Stimulated activated CD8-positive, alpha-beta memory T cell treated with anti-CD3 and anti-CD28 coated beads, Interleukin-4, amount 100 ng/mL, for 1 hour (primary cell): ENCODE data around the gene TAF8.

Experiments used
- DNase-seq, 2 donors: peaks; one replicate each; pipeline ENCODE4 v3.0.0-alpha.2; 2020; ENCODE audit warnings: low read depth in 2 of 2, low spot score in 1 of 2

The TAF8 gene

GRCh38 chr6:42095094-42095493, 44.8 kb downstream of the TAF8 start:
- no peak for DNase-seq

- no peak for DNase-seq
Measured at GRCh38 chr6:42095776-42096541, 45.6 kb downstream of the TAF8 start.

GRCh38 chr6:42099340-42100028, 49.2 kb downstream of the TAF8 start:
- no peak for DNase-seq

- no peak for DNase-seq
Measured at GRCh38 chr6:42100029-42100901, 49.9 kb downstream of the TAF8 start.

GRCh38 chr6:42101186-42101657, 50.9 kb downstream of the TAF8 start:
- DNase-seq: no peak

- no peak for DNase-seq
Measured at GRCh38 chr6:42103216-42103615, 52.9 kb downstream of the TAF8 start.

GRCh38 chr6:42103753-42104094, 53.4 kb downstream of the TAF8 start:
- DNase-seq: no peak

GRCh38 chr6:42104095-42104803, 53.9 kb downstream of the TAF8 start:
- peak; percentile 45 to 50 for DNase-seq

- DNase-seq: no peak
Measured at GRCh38 chr6:42104804-42105125, 54.4 kb downstream of the TAF8 start.

- no peak for DNase-seq
Measured at GRCh38 chr6:42105156-42105648, 54.9 kb downstream of the TAF8 start.

GRCh38 chr6:42105709-42106108, 55.4 kb downstream of the TAF8 start:
- no peak for DNase-seq

- DNase-seq: no peak
Measured at GRCh38 chr6:42106112-42107023, 56.0 kb downstream of the TAF8 start.

GRCh38 chr6:42108071-42108470, 57.7 kb downstream of the TAF8 start:
- no peak for DNase-seq

- no peak for DNase-seq
Measured at GRCh38 chr6:42110683-42111082, 60.4 kb downstream of the TAF8 start.

- no peak for DNase-seq
Measured at GRCh38 chr6:42112351-42112750, 62.0 kb downstream of the TAF8 start.

GRCh38 chr6:42113936-42114636, 63.8 kb downstream of the TAF8 start:
- DNase-seq: no peak

- DNase-seq: no peak
Measured at GRCh38 chr6:42117843-42118161, 67.5 kb downstream of the TAF8 start.

GRCh38 chr6:42118162-42119001, 68.1 kb downstream of the TAF8 start:
- DNase-seq: no peak
